GM12891 (cell line): ENCODE data around the gene TGIF1.

Source experiments
- PAX5 ChIP-seq: IDR thresholded peaks from 2 replicates; pipeline ENCODE4 v1.6.1; 2011; ENCODE audit warnings: low read length, moderate library complexity, mild to moderate bottlenecking; ENCODE audit not compliant: insufficient read depth, severe bottlenecking
- POLR2A ChIP-seq: IDR thresholded peaks from 2 replicates; pipeline ENCODE4 v1.6.1; 2011; ENCODE audit warnings: low read depth, low read length, control low read depth
- POLR2AphosphoS5 ChIP-seq: IDR thresholded peaks from 2 replicates; pipeline ENCODE4 v1.6.1; 2011; ENCODE audit warnings: low read depth, low read length, control low read depth
- POU2F2 ChIP-seq: IDR thresholded peaks from 2 replicates; pipeline ENCODE4 v1.6.1; 2011; ENCODE audit warnings: low read depth, mild to moderate bottlenecking, control low read depth, low read length, moderate library complexity
- SPI1 ChIP-seq: IDR thresholded peaks from 2 replicates; pipeline ENCODE4 v1.6.1; 2011; ENCODE audit warnings: low read depth, low read length, control low read depth
- TAF1 ChIP-seq: IDR thresholded peaks from 2 replicates; pipeline ENCODE4 v1.6.1; 2011; ENCODE audit warnings: low read depth, low read length, control low read depth

DNA sequence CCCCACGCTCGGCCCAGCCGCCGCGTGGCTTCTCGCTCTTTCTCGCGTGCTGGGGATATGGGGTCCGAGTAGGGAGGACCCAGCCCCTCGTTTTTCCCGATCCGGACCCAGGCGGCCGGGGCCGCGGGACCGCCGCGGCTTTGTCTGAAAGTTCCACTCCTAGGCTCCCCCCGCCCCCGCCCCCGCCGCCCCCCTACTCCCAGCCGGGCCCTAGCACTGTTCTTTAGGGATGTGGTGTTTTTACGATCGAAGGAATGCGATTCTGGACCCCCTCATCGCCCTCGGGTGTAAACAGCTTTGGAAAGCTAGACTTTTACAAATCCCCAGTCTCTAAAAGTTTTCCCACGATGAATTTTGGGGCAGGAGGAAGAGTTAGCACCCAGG lies 819 bp downstream of the TGIF1 start:
- TF ChIP-seq POLR2A (no peak), TAF1 (no peak), SPI1 (no peak), POLR2AphosphoS5 (no peak), POU2F2 (no peak), PAX5 (no peak)
